Epithelial cell of proximal tubule (primary cell): ENCODE data around the gene TAF12. TPM values are rescaled to one million over a fixed set of nuclear protein-coding genes. Genes with fewer than 3 reads are reported as not detected.
A peak's percentile ranks its signal among the peaks of the same experiment; 100 is the strongest.
"Not testable (repeated sequence)": the region's sequence is repeated elsewhere in the genome, so short reads cannot be mapped to it uniquely, and the experiment has no call there.

ENCODE experiments used
- DNase-seq: peaks from one replicate; pipeline ENCODE4 v3.0.0-alpha.2; 2011; ENCODE audit warnings: low read depth
- H3K4me3 ChIP-seq: 2 replicates; pipeline ENCODE4 v1.5.1; 2011; ENCODE audit warnings: low read depth, mild to moderate bottlenecking, low read length
- CTCF ChIP-seq: conservative IDR thresholded peaks from 2 replicates; pipeline ENCODE4 v1.5.1; 2012; ENCODE audit warnings: low read depth, mild to moderate bottlenecking, low read length
- total RNA-seq: library from RNA; depleted of rRNA; stranded (reverse); fragments of >200 nt; gene quantifications from 2 replicates; pipeline ENCODE4 v1.2.3, GENCODE V29; 2015

Gene TAF12
- total RNA-seq, 1 donor from 2014 or later, result 18.6 TPM

GRCh38 chr1:28653870-28654269 is 11.0 kb upstream of the TAF12 start:
- TF ChIP-seq CTCF, result peak; percentile 58
- H3K4me3 ChIP-seq, DNase-seq: not testable (repeated sequence)

GRCh38 chr1:28653063-28653462 is 10.2 kb upstream of the TAF12 start:
- DNase-seq, H3K4me3 ChIP-seq: not testable (repeated sequence)

- DNase-seq, result peak; percentile 97
- no peak for TF ChIP-seq CTCF
- peak within 1 kb of the TSS; percentile 65 for H3K4me3 ChIP-seq
Measured at GRCh38 chr1:28648474-28649198, 5.8 kb upstream of the TAF12 start, which contains the start of gene RNU11. TSS of gene RNU11 (plus strand) at chr1:28648600.

GRCh38 chr1:28648008-28648473 is 5.2 kb upstream of the TAF12 start:
- DNase-seq, result peak; percentile 85
- TF ChIP-seq CTCF, result no peak
- peak overlapping the region; percentile 65 for H3K4me3 ChIP-seq

GRCh38 chr1:28646040-28646439 is 3.2 kb upstream of the TAF12 start:
- TF ChIP-seq CTCF, result no peak
- no peak overlapping the region for H3K4me3 ChIP-seq
- DNase-seq, result no peak

- not testable (repeated sequence) for H3K4me3 ChIP-seq, DNase-seq
Measured at GRCh38 chr1:28645406-28645805, 2.5 kb upstream of the TAF12 start.

- no peak for DNase-seq
- TF ChIP-seq CTCF, result no peak
- H3K4me3 ChIP-seq, result no peak overlapping the region
Measured at GRCh38 chr1:28644494-28644893, 1.6 kb upstream of the TAF12 start.

- DNase-seq, result no peak
- TF ChIP-seq CTCF, result no peak
- H3K4me3 ChIP-seq, result peak overlapping the region; percentile 87
Measured at GRCh38 chr1:28642056-28642846, 616 bp downstream of the TAF12 start.
